MCF 10A (cell line): ENCODE results near the gene TLN1. TPM values are rescaled to one million over a fixed set of nuclear protein-coding genes. Genes with fewer than 3 reads are reported as not detected.

Experiments used
- BruUV-seq: library from RNA; stranded (reverse); fragments of 400-500 nt; replicated peaks from 2 replicates; lab custom pipeline; 2021; lab: Mats Ljungman, UMichigan
- CTCF ChIA-PET: fragments of 300-600 bp; sonication (Branson Sonifier 250); formaldehyde crosslinking; extraction: SDS; loops from one replicate; lab custom pipeline; 2021; ENCODE audit warnings: antibody characterized with exemption, inconsistent platforms; lab: Yijun Ruan, JAX
- POLR2A ChIA-PET: fragments of 300-600, 350-650 bp; sonication (Branson Sonifier 250); formaldehyde crosslinking; extraction: SDS; loops from one replicate; lab custom pipeline; 2020; ENCODE audit warnings: antibody characterized with exemption, inconsistent platforms; lab: Yijun Ruan, JAX
- DNase-seq: peaks from one replicate; pipeline ENCODE4 v3.0.0-alpha.2; 2018; ENCODE audit not compliant: unreplicated experiment
- H3K27ac Mint-ChIP-seq: one replicate; pipeline ENCODE4 v1.8.0; 2022; ENCODE audit warnings: mild to moderate bottlenecking, low read depth, mixed read lengths; ENCODE audit not compliant: unreplicated experiment
- H3K27me3 Mint-ChIP-seq: one replicate; pipeline ENCODE4 v1.8.0; 2022; ENCODE audit warnings: mixed read lengths; ENCODE audit not compliant: insufficient read depth, unreplicated experiment
- H3K36me3 Mint-ChIP-seq: one replicate; pipeline ENCODE4 v1.8.0; 2022; ENCODE audit warnings: mild to moderate bottlenecking, moderate library complexity, mixed read lengths; ENCODE audit not compliant: insufficient read depth, unreplicated experiment
- H3K4me1 Mint-ChIP-seq: one replicate; pipeline ENCODE4 v1.8.0; 2022; ENCODE audit warnings: mixed read lengths; ENCODE audit not compliant: insufficient read depth, unreplicated experiment
- H3K4me3 Mint-ChIP-seq: one replicate; pipeline ENCODE4 v1.8.0; 2022; ENCODE audit warnings: mild to moderate bottlenecking, moderate library complexity, mixed read lengths; ENCODE audit not compliant: unreplicated experiment
- H3K9me3 Mint-ChIP-seq: one replicate; pipeline ENCODE4 v1.8.0; 2022; ENCODE audit warnings: mixed read lengths; ENCODE audit not compliant: unreplicated experiment
- intact Hi-C: fragments of 100-400 bp; cut with micrococcal nuclease; formaldehyde crosslinking; loops from 2 replicates; pipeline ENCODE4 v1.14.1; 2022
- total RNA-seq: library from RNA; stranded (reverse); gene quantifications from 2 replicates; pipeline ENCODE4 v1.2.3, GENCODE V29; 2022
- TF ChIP-seq, protein P1 (sequence below): fragments of 200-600 bp; IDR thresholded peaks from one replicate; pipeline ENCODE4 v1.8.0; 2022; ENCODE audit warnings: antibody characterized with exemption, mild to moderate bottlenecking; ENCODE audit not compliant: unreplicated experiment

Gene TLN1
- total RNA-seq, 1 experiment from 2014 or later: 224 TPM

DNA sequence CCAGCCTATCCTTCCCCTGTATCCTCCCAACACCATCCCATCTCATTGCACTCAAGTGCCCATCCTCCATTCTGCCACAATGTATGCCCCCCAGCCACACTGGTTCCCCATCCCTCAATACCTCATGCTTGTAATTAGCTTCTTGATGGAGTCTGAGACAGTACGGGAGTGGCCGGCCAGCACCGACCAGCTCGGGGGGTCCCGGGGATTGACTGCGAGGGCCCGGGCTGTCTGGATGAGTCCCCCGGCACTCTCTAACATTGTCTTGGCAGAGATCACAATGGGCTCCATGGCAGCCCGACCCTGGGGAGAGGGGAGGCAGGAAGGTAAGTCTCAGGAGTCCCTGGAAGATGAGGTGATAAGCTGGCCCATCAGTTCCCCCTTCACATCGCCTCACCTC, 25.0 kb downstream of the TLN1 start:
- Mint-ChIP-seq H3K4me1 (no peaks in the 10 kb centered on the region), H3K27ac (no peak overlapping the region), H3K27me3 (no peaks in the 10 kb centered on the region), H3K4me3 (no peak overlapping the region), H3K9me3 (no peaks in the 10 kb centered on the region), H3K36me3 (peaks cover 70% of the 10 kb centered on the region)
- BruUV-seq: no TSS peak
- DNase-seq: no peak
- POLR2A ChIA-PET: interaction anchor here (1.1 kb wide), 1 partner anchor 12 kb away, joined by 3 read pairs; no protein-coding TSS in a partner anchor
- intact Hi-C loops: no loop called here
- TF ChIP-seq, protein P1, sequence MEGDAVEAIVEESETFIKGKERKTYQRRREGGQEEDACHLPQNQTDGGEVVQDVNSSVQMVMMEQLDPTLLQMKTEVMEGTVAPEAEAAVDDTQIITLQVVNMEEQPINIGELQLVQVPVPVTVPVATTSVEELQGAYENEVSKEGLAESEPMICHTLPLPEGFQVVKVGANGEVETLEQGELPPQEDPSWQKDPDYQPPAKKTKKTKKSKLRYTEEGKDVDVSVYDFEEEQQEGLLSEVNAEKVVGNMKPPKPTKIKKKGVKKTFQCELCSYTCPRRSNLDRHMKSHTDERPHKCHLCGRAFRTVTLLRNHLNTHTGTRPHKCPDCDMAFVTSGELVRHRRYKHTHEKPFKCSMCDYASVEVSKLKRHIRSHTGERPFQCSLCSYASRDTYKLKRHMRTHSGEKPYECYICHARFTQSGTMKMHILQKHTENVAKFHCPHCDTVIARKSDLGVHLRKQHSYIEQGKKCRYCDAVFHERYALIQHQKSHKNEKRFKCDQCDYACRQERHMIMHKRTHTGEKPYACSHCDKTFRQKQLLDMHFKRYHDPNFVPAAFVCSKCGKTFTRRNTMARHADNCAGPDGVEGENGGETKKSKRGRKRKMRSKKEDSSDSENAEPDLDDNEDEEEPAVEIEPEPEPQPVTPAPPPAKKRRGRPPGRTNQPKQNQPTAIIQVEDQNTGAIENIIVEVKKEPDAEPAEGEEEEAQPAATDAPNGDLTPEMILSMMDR: no peak
- CTCF ChIA-PET: interaction anchor here (0.5 to 12.5 kb wide), 7 partner anchors 13 to 89 kb away, joined by 3 to 155 read pairs (median 4); partner anchors contain the start of gene CCDC107

DNA sequence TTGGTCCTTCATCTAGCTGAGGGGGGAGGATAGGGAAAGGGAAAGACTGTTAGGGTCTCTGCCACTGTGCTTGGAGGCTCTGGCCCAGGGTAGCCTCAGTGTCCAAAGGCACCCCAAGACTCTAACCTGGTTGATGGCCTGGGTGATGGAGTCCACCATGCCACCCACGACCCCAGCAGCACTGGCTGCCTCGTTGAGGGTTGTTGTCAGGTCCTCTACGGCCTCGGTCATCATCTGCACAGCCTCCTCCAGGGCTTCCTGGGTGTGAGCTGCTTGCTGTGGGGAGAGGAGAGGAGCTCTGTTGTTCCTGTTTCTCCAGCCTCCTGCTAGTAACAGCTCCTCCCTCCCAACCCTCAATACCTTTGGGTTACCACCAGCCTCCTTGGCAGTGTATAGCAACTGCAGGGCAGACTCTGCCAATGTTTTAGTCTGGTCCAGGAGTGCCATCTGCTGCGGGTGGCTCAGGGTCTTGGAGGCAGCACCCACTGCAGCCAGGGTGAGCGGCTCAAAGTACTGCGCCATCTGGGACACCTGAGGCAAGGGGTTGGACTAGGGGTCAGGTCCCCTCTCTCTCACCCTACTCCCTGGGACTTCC, 26.1 kb downstream of the TLN1 start:
- H3K27ac Mint-ChIP-seq: no peak overlapping the region
- DNase-seq: no peak
- BruUV-seq: TSS peak; percentile 44
- peaks cover 59% of the 10 kb centered on the region for H3K36me3 Mint-ChIP-seq
- no peak overlapping the region for H3K4me3 Mint-ChIP-seq
- TF ChIP-seq, protein P1: no peak
- intact Hi-C loops: no loop called here
- POLR2A ChIA-PET: no interaction called here
- no peaks in the 10 kb centered on the region for H3K27me3 Mint-ChIP-seq
- CTCF ChIA-PET: interaction anchor here (0.7 to 12.5 kb wide), 3 partner anchors 9 to 24 kb away, joined by 3 to 155 read pairs (median 14); no protein-coding TSS in a partner anchor
- H3K4me1 Mint-ChIP-seq: no peaks in the 10 kb centered on the region
- no peaks in the 10 kb centered on the region for H3K9me3 Mint-ChIP-seq

DNA sequence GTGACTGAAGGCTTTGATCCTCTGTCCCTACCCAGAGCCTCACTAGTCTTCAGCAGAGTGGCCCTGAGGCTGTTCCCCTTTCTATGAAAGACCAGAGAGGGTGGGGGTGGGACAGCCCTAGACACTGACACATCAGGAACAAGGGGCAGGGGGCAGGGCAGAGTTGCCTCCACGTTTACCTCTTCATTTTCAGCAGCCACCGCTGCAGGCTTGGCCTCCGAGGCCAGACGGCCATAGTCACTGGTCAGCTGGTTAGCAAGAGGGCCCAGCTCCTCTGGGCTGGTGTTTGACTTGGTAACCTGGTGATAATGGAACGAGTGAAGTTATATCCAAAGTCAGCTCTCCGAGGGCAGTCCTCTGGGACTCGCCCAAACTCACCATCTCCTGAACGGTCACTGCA, 26.6 kb downstream of the TLN1 start:
- ChIA-PET CTCF (interaction anchor here (0.7 to 12.5 kb wide), 4 partner anchors 9 to 94 kb away, joined by 3 to 155 read pairs (median 8); no protein-coding TSS in a partner anchor), POLR2A (interaction anchor here (0.9 kb wide), 1 partner anchor 15 kb away, joined by 3 read pairs; the partner anchor contains the start of gene TPM2)
- Mint-ChIP-seq H3K36me3 (peaks cover 54% of the 10 kb centered on the region), H3K9me3 (no peaks in the 10 kb centered on the region), H3K27ac (no peak overlapping the region), H3K4me3 (no peak overlapping the region), H3K27me3 (no peaks in the 10 kb centered on the region), H3K4me1 (no peaks in the 10 kb centered on the region)
- no TSS peak for BruUV-seq
- no peak for DNase-seq
- intact Hi-C loops: no loop called here
- TF ChIP-seq, protein P1: no peak

DNA sequence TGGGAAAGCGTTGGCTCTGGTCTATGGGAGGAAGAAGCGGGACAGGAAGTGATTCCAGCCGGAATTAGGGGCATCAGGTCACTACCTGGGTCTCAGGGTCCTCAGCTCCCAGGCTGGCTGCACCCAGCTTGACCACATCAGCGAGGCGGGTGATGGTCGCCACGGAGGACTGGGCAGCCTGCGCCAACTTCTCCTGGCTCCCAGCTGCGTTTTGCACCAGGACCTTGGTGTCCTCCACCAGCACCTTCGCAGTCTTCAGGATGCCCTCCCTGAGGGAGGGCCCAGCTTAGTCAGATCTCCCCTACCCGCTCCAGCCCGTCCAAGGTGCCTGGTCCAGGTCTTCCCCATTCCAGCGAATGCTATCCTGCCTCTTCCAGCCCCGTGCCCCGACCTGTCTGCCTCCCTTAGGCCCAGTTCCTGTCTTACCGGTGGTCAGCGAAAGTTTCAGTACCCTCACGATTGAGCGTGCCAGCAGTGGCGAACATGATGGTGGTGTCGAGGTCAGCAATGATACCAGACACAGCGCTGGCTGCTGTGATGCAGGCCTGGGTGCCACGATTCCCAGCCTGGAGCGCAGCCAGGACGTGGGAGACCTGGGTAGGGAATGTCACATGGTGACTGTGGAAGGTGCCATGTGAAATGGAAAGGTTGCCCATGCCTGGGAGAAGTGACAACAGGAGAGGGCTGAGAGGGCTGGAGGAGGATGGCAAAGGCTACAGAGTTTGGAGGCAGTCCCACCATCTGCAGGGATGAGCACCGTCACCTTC, 27.9 kb downstream of the TLN1 start:
- ChIA-PET CTCF (interaction anchor here (0.5 to 12.5 kb wide), 2 partner anchors 10 to 121 kb away, joined by 3 to 155 read pairs; no protein-coding TSS in a partner anchor), POLR2A (interaction anchor here (0.6 to 1.2 kb wide), 2 partner anchors 13 to 31 kb away, joined by 3 read pairs; no protein-coding TSS in a partner anchor)
- H3K27me3 Mint-ChIP-seq: no peaks in the 10 kb centered on the region
- TF ChIP-seq, protein P1: no peak
- H3K27ac Mint-ChIP-seq: no peak overlapping the region
- H3K36me3 Mint-ChIP-seq: peaks cover 41% of the 10 kb centered on the region
- no peak for DNase-seq
- intact Hi-C loops: no loop called here
- H3K4me1 Mint-ChIP-seq: no peaks in the 10 kb centered on the region
- H3K4me3 Mint-ChIP-seq: no peak overlapping the region
- BruUV-seq: TSS peak; percentile 39
- H3K9me3 Mint-ChIP-seq: no peaks in the 10 kb centered on the region
